HG02642 (cell line): Measurements from ENCODE around the gene TMEM52B.
"Not testable (repeated sequence)": the region's sequence is repeated elsewhere in the genome, so short reads cannot be mapped to it uniquely, and the experiment has no call there.

Source experiments
- ATAC-seq: cut with Tn5 transposase; IDR thresholded peaks from one replicate; pipeline ENCODE4 v1.9.1; 2021; ENCODE audit warnings: mild to moderate bottlenecking; ENCODE audit not compliant: unreplicated experiment, poor library complexity

TMEM52B gene

DNA sequence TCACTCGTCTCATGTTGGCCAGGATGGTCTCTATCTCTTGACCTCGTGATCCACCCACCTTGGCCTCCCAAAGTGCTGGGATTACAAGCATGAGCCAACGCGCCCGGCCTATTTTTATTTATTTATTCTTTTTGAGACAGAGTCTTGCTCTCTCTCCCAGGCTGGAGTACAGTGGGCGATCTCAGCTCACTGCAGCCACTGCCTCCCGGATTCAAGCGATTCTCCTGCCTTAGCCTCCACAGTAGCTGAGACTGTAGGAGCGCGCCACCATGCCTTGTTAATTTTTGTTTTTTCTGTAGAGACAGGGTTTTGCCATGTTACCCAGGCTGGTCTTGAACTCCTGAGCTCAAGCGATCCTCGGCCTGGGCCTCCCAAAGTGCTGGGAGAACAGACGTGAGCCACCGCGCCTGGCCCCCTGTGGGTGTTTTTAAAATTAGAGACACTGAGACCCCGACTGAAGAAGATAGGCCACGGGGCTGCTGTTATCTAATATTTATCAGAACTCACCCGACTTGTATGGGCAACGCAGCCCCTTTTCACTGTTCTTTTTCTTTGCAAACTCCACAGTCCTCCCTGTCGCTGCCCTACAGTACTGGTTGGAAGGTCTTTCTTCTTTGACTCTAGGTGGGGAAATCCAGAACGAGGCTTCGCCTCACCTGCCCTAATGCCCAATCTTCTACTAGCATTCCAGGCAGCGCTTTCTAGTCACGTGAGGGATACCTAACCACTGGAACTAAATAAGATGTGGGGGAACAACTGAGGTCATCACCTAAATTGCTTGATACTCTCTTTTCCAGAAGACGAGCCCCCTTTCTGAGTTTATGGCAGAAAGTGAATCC, 32.5 kb downstream of the TMEM52B start:
- no peak for ATAC-seq

- peak; percentile 74 for ATAC-seq
Measured at GRCh38 chr12:10211940-10212738, 33.3 kb downstream of the TMEM52B start.

GRCh38 chr12:10212739-10213131, 33.9 kb downstream of the TMEM52B start, which contains the start of gene GABARAPL1:
GABARAPL1 (plus strand) TSS chr12:10212877; CDS start chr12:10213130, 253 bp downstream.
- peak; percentile 72 for ATAC-seq

GRCh38 chr12:10213168-10214135, 34.6 kb downstream of the TMEM52B start:
- ATAC-seq, result peak; percentile 64

DNA sequence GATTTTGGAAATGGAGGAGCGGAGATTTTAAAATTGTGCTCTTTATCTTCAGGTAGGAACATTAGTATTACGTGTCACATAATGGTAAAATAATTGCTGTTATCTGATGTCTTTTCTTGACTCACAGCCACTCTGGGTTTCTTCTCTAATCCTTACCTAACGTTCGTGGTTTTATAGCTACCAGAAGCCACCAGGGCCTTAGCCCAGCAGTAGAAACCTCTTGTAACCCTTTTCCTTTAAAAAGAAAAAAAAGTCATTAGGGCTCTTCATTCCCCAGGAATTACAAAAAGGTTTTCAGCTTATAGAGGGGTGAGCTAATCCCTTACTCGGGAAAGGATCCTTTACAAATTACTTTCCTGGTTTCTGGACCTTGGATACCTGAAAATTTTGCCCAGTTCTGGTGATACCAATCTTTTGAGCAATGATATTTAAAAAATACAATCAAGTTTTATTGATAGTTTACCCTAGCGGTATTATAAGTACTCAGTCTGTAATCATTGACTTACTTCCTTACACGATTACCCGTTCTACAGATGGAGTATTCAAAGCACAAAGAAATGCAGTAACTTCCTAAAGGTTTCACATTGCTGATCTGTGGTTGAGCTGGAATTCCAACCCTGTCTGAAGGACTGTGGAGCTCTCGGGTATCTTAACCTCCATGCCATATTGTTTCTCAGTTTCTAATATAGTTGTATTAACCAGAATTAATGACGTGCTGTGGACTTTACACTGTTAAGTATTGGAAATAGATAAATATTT, 35.5 kb downstream of the TMEM52B start:
- ATAC-seq, result no peak

- ATAC-seq, result no peak
Measured at GRCh38 chr12:10214895-10215267, 36.0 kb downstream of the TMEM52B start.

DNA sequence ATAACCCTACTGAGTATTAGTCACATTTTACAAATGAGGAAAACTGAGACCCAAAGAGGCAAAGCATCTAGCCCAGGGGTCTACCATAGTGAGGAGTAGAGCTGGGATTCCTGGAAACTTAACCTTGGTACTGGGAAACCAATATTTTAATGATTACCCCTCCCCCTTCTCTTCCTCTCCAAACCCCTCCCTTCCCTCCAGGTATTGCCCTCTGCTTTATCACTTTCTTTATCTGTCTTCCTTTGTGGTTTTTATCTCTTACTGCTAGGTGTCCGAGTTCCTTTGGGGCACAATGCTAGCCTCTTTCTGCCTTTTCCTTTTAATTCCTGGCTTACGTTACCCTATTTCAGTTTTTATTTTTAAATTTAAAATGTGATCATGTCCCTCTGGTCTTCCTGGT, 36.6 kb downstream of the TMEM52B start:
- ATAC-seq, result no peak

DNA sequence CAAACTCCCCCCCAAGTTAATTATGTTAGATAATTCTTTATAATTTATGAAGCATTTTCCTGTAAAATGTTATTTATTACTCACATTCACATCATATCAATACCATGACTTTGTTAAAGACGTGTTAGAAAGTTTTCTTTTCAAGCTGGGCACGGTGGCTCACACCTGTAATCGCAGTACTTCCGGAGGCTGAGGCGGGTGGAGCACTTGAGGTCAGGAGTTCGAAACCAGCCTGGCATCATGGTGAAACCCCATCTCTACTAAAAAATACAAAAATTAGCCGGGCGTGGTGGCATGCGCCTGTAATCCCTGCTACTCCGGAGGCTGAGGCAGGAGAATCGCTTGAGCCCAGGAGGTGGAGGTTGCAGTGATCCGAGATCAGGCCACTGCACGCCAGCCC, 37.1 kb downstream of the TMEM52B start:
- not testable (repeated sequence) for ATAC-seq

GRCh38 chr12:10218021-10218420, 39.2 kb downstream of the TMEM52B start:
- no peak for ATAC-seq

DNA sequence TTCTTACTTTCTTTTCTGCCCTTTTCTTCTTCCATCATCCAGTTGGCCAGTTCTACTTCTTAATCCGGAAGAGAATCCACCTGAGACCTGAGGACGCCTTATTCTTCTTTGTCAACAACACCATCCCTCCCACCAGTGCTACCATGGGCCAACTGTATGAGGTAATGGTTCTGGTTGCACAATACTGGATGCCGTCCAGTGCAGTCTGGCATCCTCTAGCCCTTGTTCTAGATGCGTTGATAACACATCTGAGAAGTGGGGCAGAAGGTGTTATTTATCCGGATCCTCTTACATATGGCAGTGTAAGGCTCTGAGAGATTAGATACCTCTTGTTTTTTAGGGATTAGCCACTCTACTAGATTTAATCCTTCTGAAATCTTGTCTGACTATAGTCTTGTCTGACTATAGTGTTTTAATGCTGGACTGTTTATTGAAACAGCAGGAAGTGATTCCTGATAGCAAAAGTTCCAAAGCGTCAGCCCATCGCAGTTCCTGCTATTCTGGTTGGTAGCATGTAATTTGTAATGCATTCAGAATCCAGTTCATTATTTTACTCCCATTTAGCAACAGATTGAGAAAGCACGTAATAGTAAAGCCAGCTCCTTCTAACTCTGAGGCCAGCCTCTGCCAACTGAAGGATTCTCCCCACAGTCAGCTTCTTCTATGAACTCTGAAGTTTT, 41.7 kb downstream of the TMEM52B start:
- no peak for ATAC-seq

- ATAC-seq, result no peak
Measured at GRCh38 chr12:10221846-10222245, 43.0 kb downstream of the TMEM52B start.

DNA sequence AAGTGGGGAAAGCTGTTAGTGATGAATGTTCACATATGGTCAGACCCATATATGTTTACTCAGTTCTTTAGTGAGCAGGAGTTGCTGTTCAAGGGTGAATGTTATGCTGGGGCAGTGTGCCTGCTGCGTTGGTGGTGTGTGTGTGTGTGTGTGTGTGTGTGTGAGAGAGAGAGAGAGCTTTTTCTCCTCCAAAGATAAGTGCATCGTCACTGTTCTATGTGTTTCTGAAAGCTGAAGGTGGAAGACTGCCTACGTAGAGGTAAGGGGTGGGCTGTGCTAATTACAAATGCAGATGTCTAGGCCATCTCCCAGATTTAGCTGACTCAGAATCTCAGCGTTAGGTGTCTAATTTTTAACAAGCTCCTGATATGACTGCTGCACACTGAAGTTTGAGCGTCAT, 44.4 kb downstream of the TMEM52B start:
- no peak for ATAC-seq

- ATAC-seq, result not testable (repeated sequence)
Measured at GRCh38 chr12:10225426-10225825, 46.6 kb downstream of the TMEM52B start.

- no peak for ATAC-seq
Measured at GRCh38 chr12:10226086-10226485, 47.3 kb downstream of the TMEM52B start.

DNA sequence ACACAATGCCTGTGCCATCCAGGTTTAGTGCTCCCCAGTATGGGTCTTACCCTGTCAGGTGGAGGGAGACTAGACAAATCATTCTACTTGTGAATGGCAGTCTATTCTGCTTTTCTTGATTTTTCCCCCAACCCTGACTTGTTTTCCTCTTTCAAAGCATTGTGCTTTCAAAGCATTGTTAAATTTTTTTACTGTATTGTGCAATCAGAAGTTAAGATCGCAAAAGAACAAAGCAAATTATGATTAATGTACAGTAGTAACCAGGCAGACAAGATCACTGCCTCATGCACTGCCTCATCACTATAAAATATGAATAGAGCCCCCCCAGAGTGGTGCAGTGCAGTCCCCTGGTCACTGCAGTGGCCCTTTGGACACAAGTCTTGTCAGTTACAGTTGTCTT, 47.9 kb downstream of the TMEM52B start:
- ATAC-seq, result no peak

- ATAC-seq, result no peak
Measured at GRCh38 chr12:10227648-10228047, 48.8 kb downstream of the TMEM52B start.

DNA sequence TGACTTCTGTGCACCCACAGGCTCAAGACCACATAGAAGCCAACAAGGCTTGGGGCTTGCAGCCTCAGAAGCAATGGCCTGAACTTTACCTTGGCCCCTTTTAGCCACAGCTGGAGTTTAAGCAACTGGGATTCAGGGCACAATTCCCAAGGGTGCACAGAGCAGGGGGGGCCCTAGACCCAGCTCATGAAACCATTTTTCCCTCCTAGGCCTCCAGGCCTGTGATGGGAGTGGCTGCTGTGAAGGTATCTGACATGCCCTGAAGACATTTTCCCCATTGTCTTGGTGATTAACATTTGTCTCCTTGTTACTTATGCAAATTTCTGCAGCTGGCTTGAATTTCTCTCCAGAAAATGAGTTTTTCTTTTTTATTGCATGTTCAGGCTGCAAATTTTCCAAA, 55.7 kb downstream of the TMEM52B start:
- no peak for ATAC-seq

DNA sequence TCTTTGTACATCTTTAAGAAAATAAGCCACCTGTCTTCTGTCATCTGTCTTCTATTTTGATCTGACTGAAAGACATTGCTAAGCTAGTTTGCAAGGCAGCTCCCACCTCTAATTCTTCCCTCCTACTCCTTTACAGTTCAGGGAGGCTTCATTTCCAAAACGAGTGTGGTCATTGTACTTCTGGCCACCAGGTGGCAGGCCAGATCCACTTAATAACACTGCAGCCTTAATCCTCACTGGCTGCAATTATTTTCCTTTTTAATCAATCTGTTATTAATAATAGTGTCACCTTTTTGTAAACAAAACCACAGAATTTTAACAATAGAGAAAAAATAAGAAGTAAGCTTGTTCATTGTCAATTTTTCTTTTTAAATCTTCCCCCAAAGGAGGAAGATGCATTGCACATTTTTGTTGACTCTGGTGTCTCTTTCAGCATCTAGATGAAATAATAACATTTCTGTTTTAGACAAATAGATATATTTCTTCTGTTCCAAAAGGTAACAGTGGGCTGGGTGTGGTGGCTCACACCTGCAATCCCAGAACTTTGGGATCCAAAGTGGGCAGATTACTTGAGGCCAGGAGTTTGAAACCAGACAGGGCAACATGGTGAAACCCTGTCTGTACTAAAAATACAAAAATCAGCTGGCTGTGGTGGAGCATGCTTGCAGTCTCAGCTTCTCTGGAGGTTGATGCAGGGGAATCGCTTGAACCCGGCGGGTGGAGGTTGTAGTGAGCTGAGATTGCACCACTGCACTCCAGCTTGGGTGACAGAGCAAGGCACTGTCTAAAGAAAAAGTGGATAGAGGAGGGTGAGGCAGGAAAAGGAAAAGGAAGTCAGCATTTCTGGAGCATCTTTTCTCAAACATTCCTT, 57.2 kb downstream of the TMEM52B start:
- no peak for ATAC-seq
